Activated CD8-positive, alpha-beta memory T cell treated with anti-CD3 and anti-CD28 coated beads, Interleukin-2, amount 10 ng/mL, durations not matched to agents 7 days and 5 days (primary cell): Measurements from ENCODE around the gene CTCF. TPM values are rescaled to one million over a fixed set of nuclear protein-coding genes. Genes with fewer than 3 reads are reported as not detected.

ENCODE experiments used
- ATAC-seq: fragments of 150-1000 bp; cut with Tn5 transposase; one replicate; pipeline ENCODE4 v1.10.0; 2021; ENCODE audit warnings: moderate library complexity
- CTCF ChIA-PET: fragments of 350-600 bp; sonication (Branson Sonifier 250); formaldehyde crosslinking; loops from one replicate; lab custom pipeline; 2021; ENCODE audit warnings: antibody characterized with exemption; lab: Charles Lee
- DNase-seq: peaks from one replicate; pipeline ENCODE4 v3.0.0-alpha.2; 2020
- H3K27ac Mint-ChIP-seq: one replicate; pipeline ENCODE4 v1.8.0; 2021; ENCODE audit warnings: mild to moderate bottlenecking, mixed read lengths
- H3K27me3 Mint-ChIP-seq: one replicate; pipeline ENCODE4 v1.8.0; 2021; ENCODE audit warnings: mixed read lengths
- H3K36me3 Mint-ChIP-seq: one replicate; pipeline ENCODE4 v1.8.0; 2021; ENCODE audit warnings: mild to moderate bottlenecking, mixed read lengths
- H3K4me1 Mint-ChIP-seq: one replicate; pipeline ENCODE4 v1.8.0; 2021; ENCODE audit warnings: mixed read lengths
- H3K4me3 Mint-ChIP-seq: one replicate; pipeline ENCODE4 v1.8.0; 2021; ENCODE audit warnings: mild to moderate bottlenecking, moderate library complexity, mixed read lengths
- H3K9me3 Mint-ChIP-seq: one replicate; pipeline ENCODE4 v1.8.0; 2022; ENCODE audit warnings: low read depth, mixed read lengths
- total RNA-seq, 2 experiments: library from RNA; stranded (reverse); gene quantifications; one replicate each; pipeline ENCODE4 v1.2.3, GENCODE V29; 2021

Gene CTCF
- total RNA-seq, 2 experiments from 2014 or later: 74.0 to 81.8 TPM

DNA sequence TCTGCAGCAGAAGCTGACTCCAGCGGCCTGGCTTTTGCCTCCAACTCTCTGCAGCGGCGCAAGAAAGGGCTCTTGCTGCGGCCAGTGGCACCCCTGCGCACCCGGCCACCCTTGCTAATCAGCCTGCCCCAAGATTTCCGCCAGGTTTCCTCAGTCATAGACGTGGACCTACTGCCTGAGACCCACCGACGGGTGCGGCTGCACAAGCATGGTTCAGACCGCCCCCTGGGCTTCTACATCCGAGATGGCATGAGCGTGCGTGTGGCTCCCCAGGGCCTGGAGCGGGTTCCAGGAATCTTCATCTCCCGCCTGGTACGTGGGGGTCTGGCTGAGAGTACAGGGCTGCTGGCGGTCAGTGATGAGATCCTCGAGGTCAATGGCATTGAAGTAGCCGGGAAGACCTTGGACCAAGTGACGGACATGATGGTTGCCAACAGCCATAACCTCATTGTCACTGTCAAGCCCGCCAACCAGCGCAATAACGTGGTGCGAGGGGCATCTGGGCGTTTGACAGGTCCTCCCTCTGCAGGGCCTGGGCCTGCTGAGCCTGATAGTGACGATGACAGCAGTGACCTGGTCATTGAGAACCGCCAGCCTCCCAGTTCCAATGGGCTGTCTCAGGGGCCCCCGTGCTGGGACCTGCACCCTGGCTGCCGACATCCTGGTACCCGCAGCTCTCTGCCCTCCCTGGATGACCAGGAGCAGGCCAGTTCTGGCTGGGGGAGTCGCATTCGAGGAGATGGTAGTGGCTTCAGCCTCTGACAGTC is 99.7 kb downstream of the CTCF start:
- Mint-ChIP-seq H3K27ac (no peak overlapping the region), H3K27me3 (no peaks in the 10 kb centered on the region), H3K36me3 (no peaks in the 10 kb centered on the region), H3K4me1 (peaks cover 25% of the 10 kb centered on the region), H3K9me3 (no peaks in the 10 kb centered on the region), H3K4me3 (peak overlapping the region; percentile 94)
- ATAC-seq: no peak
- CTCF ChIA-PET: interaction anchor here (1.1 to 17.7 kb wide), 6 partner anchors 11 to 141 kb away, joined by 4 to 199 read pairs (median 8); partner anchors contain the start of gene CARMIL2
- DNase-seq: no peak

DNA sequence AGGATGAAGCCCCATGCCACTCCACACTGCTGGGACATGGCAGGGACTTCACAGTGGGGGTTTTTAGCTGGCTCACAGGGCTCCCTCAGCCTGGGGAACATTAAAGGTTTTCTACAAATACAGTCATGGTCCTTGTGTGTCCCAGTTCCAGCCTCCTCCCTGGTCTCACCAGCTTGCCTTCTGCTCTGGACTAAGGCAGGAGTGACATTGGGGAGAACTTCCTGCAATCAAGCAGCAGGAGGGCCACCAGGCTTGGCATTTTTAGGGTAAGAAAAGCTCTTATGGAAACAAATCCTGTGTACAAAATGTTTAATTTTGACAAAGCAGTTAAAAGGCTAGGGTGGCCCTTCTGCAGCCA is 100.3 kb downstream of the CTCF start:
- ATAC-seq (no peak), DNase-seq (no peak)
- no peak overlapping the region for H3K27ac Mint-ChIP-seq
- H3K4me1 Mint-ChIP-seq: peaks cover 29% of the 10 kb centered on the region
- no peaks in the 10 kb centered on the region for H3K36me3 Mint-ChIP-seq
- no peaks in the 10 kb centered on the region for H3K9me3 Mint-ChIP-seq
- no peaks in the 10 kb centered on the region for H3K27me3 Mint-ChIP-seq
- H3K4me3 Mint-ChIP-seq: no peak overlapping the region
- CTCF ChIA-PET: interaction anchor here (0.6 to 17.7 kb wide), 10 partner anchors 10 to 274 kb away, joined by 3 to 199 read pairs (median 5); partner anchors contain the start of genes CARMIL2 and PSMB10

DNA sequence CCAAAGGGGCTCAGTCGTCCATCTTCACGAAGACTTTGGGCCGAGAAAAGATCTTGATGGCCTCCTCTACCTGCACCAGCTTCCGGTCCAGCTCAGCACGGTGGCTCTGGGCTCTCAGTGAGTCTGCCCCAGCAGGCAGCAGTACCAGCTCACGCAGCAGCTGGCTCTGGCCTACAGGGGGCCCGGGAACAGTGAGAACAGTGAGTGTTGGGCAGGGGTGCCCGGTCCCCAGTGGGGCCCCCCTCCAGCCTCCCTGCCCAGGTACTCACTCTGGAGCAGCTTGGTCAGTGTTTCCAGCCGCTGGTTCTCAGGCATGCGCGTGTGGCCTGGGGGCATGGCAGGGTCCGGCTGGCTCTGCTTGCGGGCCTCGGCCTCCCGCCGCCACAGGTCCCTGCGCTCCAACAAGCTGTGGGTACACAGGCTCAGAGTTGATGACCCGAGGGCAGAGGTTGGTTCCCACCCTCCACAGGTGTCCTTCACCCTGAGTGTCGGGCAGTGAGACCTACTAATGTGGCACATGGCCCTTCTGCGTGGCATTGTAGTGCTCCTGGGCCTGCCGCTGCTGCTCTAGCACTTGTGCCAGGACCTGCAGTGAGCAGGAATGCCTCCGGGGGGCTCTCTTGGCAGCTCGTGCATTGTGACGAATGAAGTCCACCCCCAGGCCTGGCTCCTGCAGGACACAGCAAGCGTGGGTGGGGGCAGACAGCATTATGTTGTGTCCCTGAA is 101.0 kb downstream of the CTCF start:
- CTCF ChIA-PET: interaction anchor here (0.6 to 17.7 kb wide), 14 partner anchors 9 to 273 kb away, joined by 3 to 199 read pairs (median 4); partner anchors contain the start of genes CARMIL2, PSMB10, RANBP10 and TSNAXIP1
- Mint-ChIP-seq H3K27ac (no peak overlapping the region), H3K4me3 (no peak overlapping the region), H3K36me3 (no peaks in the 10 kb centered on the region), H3K4me1 (peaks cover 31% of the 10 kb centered on the region), H3K9me3 (no peaks in the 10 kb centered on the region), H3K27me3 (no peaks in the 10 kb centered on the region)
- DNase-seq: no peak
- no peak for ATAC-seq

- Mint-ChIP-seq H3K4me3 (no peak overlapping the region), H3K36me3 (no peaks in the 10 kb centered on the region), H3K27ac (no peak overlapping the region), H3K4me1 (peaks cover 27% of the 10 kb centered on the region), H3K9me3 (no peaks in the 10 kb centered on the region), H3K27me3 (no peaks in the 10 kb centered on the region)
- ATAC-seq: no peak
- CTCF ChIA-PET: interaction anchor here (0.8 to 17.7 kb wide), 10 partner anchors 9 to 272 kb away, joined by 3 to 199 read pairs (median 4); partner anchors contain the start of genes CARMIL2, PSMB10, RANBP10 and TSNAXIP1
- no peak for DNase-seq
Observed at GRCh38 chr16:67663877-67664222, 101.5 kb downstream of the CTCF start.

DNA sequence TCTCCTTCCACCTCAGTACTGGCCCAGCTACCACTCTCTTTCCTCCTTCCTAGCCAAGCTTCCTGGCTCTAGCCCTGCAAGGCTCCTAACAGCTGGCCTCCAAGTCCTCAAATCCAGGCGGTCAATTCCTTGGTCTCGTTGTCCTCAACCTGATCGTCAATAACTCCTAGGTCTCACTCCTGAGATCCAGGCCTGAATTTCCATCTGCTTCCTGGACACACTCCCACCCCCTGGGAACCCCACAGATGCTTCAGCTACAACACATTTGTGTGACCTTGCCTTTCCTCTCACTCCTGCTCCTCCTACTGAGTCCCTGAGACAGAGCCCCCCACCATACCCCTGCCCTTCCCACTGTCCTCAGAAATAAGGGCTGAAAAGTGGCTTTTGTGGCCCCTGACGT is 101.9 kb downstream of the CTCF start:
- H3K27me3 Mint-ChIP-seq: no peaks in the 10 kb centered on the region
- DNase-seq (no peak), ATAC-seq (no peak)
- no peak overlapping the region for H3K27ac Mint-ChIP-seq
- CTCF ChIA-PET: interaction anchor here (0.8 to 17.7 kb wide), 11 partner anchors 8 to 272 kb away, joined by 3 to 199 read pairs (median 5); partner anchors contain the start of genes CARMIL2, PSMB10, RANBP10 and TSNAXIP1
- H3K9me3 Mint-ChIP-seq: no peaks in the 10 kb centered on the region
- no peak overlapping the region for H3K4me3 Mint-ChIP-seq
- peaks cover 23% of the 10 kb centered on the region for H3K4me1 Mint-ChIP-seq
- no peaks in the 10 kb centered on the region for H3K36me3 Mint-ChIP-seq

DNA sequence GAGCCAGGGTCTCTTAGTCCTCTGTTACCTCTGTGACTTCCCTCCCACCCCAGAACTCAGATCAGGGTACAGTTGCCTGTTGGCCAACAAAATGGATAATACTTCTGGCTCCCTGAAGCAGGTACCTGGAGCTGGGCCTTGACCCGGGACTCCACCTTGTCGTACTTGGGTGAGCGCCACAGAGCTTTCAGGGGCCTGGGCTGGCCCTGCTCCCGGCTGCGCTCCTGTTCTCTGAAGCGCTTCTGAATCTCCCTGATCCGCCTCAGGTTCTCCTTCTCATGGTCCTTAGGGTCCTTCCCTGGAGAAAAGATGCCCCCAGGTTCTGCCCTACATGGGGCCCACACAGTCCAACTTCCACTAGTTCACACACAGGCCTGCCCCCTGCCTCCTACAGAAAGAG is 102.5 kb downstream of the CTCF start:
- Mint-ChIP-seq H3K9me3 (no peaks in the 10 kb centered on the region), H3K36me3 (no peaks in the 10 kb centered on the region), H3K4me3 (no peak overlapping the region), H3K27me3 (no peaks in the 10 kb centered on the region), H3K4me1 (peaks cover 22% of the 10 kb centered on the region), H3K27ac (no peak overlapping the region)
- ATAC-seq (no peak), DNase-seq (no peak)
- CTCF ChIA-PET: interaction anchor here (0.9 to 17.7 kb wide), 6 partner anchors 14 to 170 kb away, joined by 3 to 199 read pairs (median 16); partner anchors contain the start of genes CARMIL2, RANBP10 and TSNAXIP1

- ATAC-seq: no peak
- Mint-ChIP-seq H3K27ac (no peak overlapping the region), H3K27me3 (no peaks in the 10 kb centered on the region), H3K4me1 (peaks cover 22% of the 10 kb centered on the region), H3K36me3 (no peaks in the 10 kb centered on the region), H3K4me3 (peak overlapping the region; percentile 70), H3K9me3 (no peaks in the 10 kb centered on the region)
- CTCF ChIA-PET: interaction anchor here (0.9 to 17.7 kb wide), 8 partner anchors 15 to 184 kb away, joined by 3 to 199 read pairs (median 4); partner anchors contain the start of genes ATP6V0D1 and CARMIL2
- no peak for DNase-seq
Observed at GRCh38 chr16:67665598-67665997, 103.3 kb downstream of the CTCF start.

DNA sequence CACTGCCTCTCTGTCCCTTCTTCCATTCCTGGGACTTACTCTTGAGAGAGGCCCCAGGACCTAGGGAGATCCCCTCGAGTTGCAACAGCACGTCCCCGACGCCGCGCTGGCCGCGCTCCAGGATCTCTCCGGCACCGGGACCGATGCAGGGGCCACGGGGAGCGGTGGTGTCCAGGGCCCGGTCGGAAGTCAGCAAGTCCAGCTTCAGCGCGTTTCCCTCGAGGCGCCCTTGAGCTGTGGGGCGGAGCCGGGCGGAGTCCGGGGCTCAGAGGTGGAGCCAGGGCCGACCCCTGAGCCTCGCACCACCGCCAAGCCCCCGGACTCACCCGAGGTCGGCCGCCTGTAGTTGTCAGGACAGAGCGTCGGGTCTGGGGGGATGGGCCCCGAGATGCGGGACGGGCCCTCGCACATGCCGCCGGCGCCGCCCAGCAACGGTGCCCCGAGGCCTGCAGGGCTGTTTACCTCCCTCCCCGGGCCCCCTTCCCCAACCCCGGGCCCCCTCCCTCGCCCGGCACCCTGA is 103.8 kb downstream of the CTCF start:
- H3K36me3 Mint-ChIP-seq: no peaks in the 10 kb centered on the region
- peak; percentile 24 for ATAC-seq
- H3K4me1 Mint-ChIP-seq: peaks cover 21% of the 10 kb centered on the region
- peak; percentile 41 for DNase-seq
- peak overlapping the region; percentile 76 for H3K4me3 Mint-ChIP-seq
- CTCF ChIA-PET: interaction anchor here (0.9 to 17.7 kb wide), 11 partner anchors 17 to 270 kb away, joined by 3 to 199 read pairs (median 4); partner anchors contain the start of genes ATP6V0D1, CARMIL2 and PSMB10
- no peak overlapping the region for H3K27ac Mint-ChIP-seq
- no peaks in the 10 kb centered on the region for H3K9me3 Mint-ChIP-seq
- H3K27me3 Mint-ChIP-seq: no peaks in the 10 kb centered on the region

GRCh38 chr16:67666559-67667452 is 104.5 kb downstream of the CTCF start, which contains the start of the genes C16orf86 and ENKD1:
Gene C16orf86 (plus strand): TSS chr16:67666814. CDS start chr16:67666971, 157 bp downstream.
Gene ENKD1 (minus strand): TSS chr16:67666750. CDS start chr16:67666442, 308 bp downstream.
- peak; percentile 76 for ATAC-seq
- CTCF ChIA-PET: interaction anchor here (0.7 to 17.7 kb wide), 24 partner anchors 8 to 269 kb away, joined by 3 to 199 read pairs (median 4); partner anchors contain the start of genes ATP6V0D1, CARMIL2, CTCF and PSMB10
- peak; percentile 89 for DNase-seq
- H3K4me1 Mint-ChIP-seq: peaks cover 13% of the 10 kb centered on the region
- no peaks in the 10 kb centered on the region for H3K36me3 Mint-ChIP-seq
- no peaks in the 10 kb centered on the region for H3K9me3 Mint-ChIP-seq
- H3K27ac Mint-ChIP-seq: peak within 1 kb of the TSS; percentile 77
- H3K4me3 Mint-ChIP-seq: peak within 1 kb of the TSS; percentile 76
- H3K27me3 Mint-ChIP-seq: no peaks in the 10 kb centered on the region

- ATAC-seq (no peak), DNase-seq (no peak)
- no peaks in the 10 kb centered on the region for H3K36me3 Mint-ChIP-seq
- no peaks in the 10 kb centered on the region for H3K9me3 Mint-ChIP-seq
- CTCF ChIA-PET: interaction anchor here (0.7 to 17.7 kb wide), 22 partner anchors 9 to 269 kb away, joined by 3 to 199 read pairs (median 4); partner anchors contain the start of genes ATP6V0D1, CARMIL2, CTCF and PSMB10
- H3K27ac Mint-ChIP-seq: peak overlapping the region; percentile 77
- peak overlapping the region; percentile 76 for H3K4me3 Mint-ChIP-seq
- H3K27me3 Mint-ChIP-seq: no peaks in the 10 kb centered on the region
- peaks cover 12% of the 10 kb centered on the region for H3K4me1 Mint-ChIP-seq
Observed at GRCh38 chr16:67667453-67667816, 105.1 kb downstream of the CTCF start.

GRCh38 chr16:67667817-67668494 is 105.6 kb downstream of the CTCF start:
- Mint-ChIP-seq H3K4me1 (peaks cover 12% of the 10 kb centered on the region), H3K27ac (no peak overlapping the region), H3K27me3 (no peaks in the 10 kb centered on the region), H3K36me3 (no peaks in the 10 kb centered on the region), H3K4me3 (no peak overlapping the region), H3K9me3 (no peaks in the 10 kb centered on the region)
- peak; percentile 90 for DNase-seq
- CTCF ChIA-PET: interaction anchor here (0.6 to 17.7 kb wide), 27 partner anchors 9 to 268 kb away, joined by 3 to 199 read pairs (median 4); partner anchors contain the start of genes ATP6V0D1, CARMIL2, CTCF and RANBP10
- peak; percentile 81 for ATAC-seq
